HepG2 (cell line): ENCODE data around the gene A2ML1. TPM values are rescaled to one million over a fixed set of nuclear protein-coding genes. Genes with fewer than 3 reads are reported as not detected.
"Not testable (repeated sequence)": the region's sequence is repeated elsewhere in the genome, so short reads cannot be mapped to it uniquely, and the experiment has no call there.

Source experiments
- ATAC-seq: fragments of 200-7000 bp; cut with Tn5 transposase; 3 replicates; pipeline ENCODE4 v1.9.1; 2020; ENCODE audit warnings: mild to moderate bottlenecking, moderate library complexity
- BruUV-seq: library from RNA; stranded (reverse); fragments of 400-500 nt; replicated peaks from 2 replicates; lab custom pipeline; 2021; lab: Mats Ljungman, UMichigan
- CTCF ChIA-PET: fragments of 300-600 bp; formaldehyde crosslinking; extraction: SDS; loops from one replicate; lab custom pipeline; 2021; ENCODE audit warnings: low total read pairs, inconsistent platforms, low intra/inter-chr PET ratio; lab: Yijun Ruan, JAX
- POLR2A ChIA-PET: fragments of 350-600 bp; sonication (Branson Sonifier 250); formaldehyde crosslinking; loops from one replicate; lab custom pipeline; 2020; ENCODE audit warnings: antibody characterized with exemption, inconsistent platforms; lab: Yijun Ruan, JAX
- DNase-seq: peaks from one replicate; pipeline ENCODE4 v3.0.0-alpha.2; 2015; ENCODE audit warnings: low spot score
- FAIRE-seq: peaks from 3 replicates; lab custom pipeline; 2011; peaks lifted over from hg19 to GRCh38; lab: Jason Lieb, UNC
- H2AFZ ChIP-seq: one replicate; pipeline ENCODE4 v1.6.1; 2011; ENCODE audit warnings: low read length, inconsistent platforms
- H3K27ac ChIP-seq: fragments of 300-600 bp; 3 replicates; pipeline ENCODE4 v1.8.0; 2011; ENCODE audit warnings: mixed run types, mild to moderate bottlenecking, mixed read lengths, low read length, inconsistent platforms; ENCODE audit not compliant: insufficient read depth; ENCODE audit errors: extremely low read length
- H3K27me3 ChIP-seq, 2 experiments: fragments of 200-600 bp in 1 of 2; 2 replicates in 1 of 2; 3 replicates in 1 of 2; pipeline versions ENCODE4 v1.6.0 to v1.8.0; 2011; ENCODE audit warnings: low read length in 2 of 2, mild to moderate bottlenecking in 2 of 2, moderate library complexity in 2 of 2, inconsistent platforms in 1 of 2; ENCODE audit not compliant: insufficient read depth in 2 of 2, control insufficient read depth in 1 of 2
- H3K36me3 ChIP-seq, 2 experiments: fragments of 200-600 bp in 1 of 2; replicated peaks in 1 of 2; 2 replicates in 1 of 2; 3 replicates in 1 of 2; pipeline versions ENCODE4 v1.5.1 to v1.8.0; 2011; ENCODE audit warnings: low read length in 2 of 2, inconsistent platforms in 1 of 2; ENCODE audit not compliant: insufficient read depth in 2 of 2, control insufficient read depth in 1 of 2
- H3K4me1 ChIP-seq: 2 replicates; pipeline ENCODE4 v1.5.1; 2012; ENCODE audit warnings: low read length, inconsistent platforms; ENCODE audit not compliant: insufficient read depth
- H3K4me2 ChIP-seq: 2 replicates; pipeline ENCODE4 v1.6.0; 2011; ENCODE audit warnings: low read depth, low read length, inconsistent platforms
- H3K4me3 ChIP-seq, 3 experiments: fragments of 200-600 bp in 1 of 3; sonication (generic), shearing (Covaris generic) in 1 of 3; replicated peaks in 1 of 3; 2 replicates each; pipeline ENCODE4 v1.5.1; 2011 to 2016; ENCODE audit warnings: low read length in 3 of 3, inconsistent platforms in 2 of 3, low read depth in 2 of 3, mild to moderate bottlenecking in 2 of 3, control low read depth in 1 of 3, mixed read lengths in 1 of 3; ENCODE audit not compliant: insufficient read depth in 1 of 3
- H3K79me2 ChIP-seq: one replicate; pipeline ENCODE4 v1.6.1; 2011; ENCODE audit warnings: low read length, inconsistent platforms; ENCODE audit not compliant: insufficient read depth
- H3K9ac ChIP-seq: 2 replicates; pipeline ENCODE4 v1.6.0; 2011; ENCODE audit warnings: mild to moderate bottlenecking, low read depth, low read length, inconsistent platforms; ENCODE audit not compliant: insufficient read depth
- H3K9me3 ChIP-seq: 2 replicates; pipeline ENCODE4 v1.5.1; 2012; ENCODE audit warnings: mild to moderate bottlenecking, low read length
- H4K20me1 ChIP-seq: 2 replicates; pipeline ENCODE4 v1.6.0; 2011; ENCODE audit warnings: inconsistent platforms, mild to moderate bottlenecking, low read length, moderate library complexity; ENCODE audit not compliant: insufficient read depth
- GTF3A ChIP-seq: sonication (generic); formaldehyde crosslinking; conservative IDR thresholded peaks from 2 replicates; pipeline ENCODE4 v1.4.0; 2020; ENCODE audit warnings: mild to moderate bottlenecking, missing genetic modification reagents
- MIER3 ChIP-seq: IDR thresholded peaks from 2 replicates; pipeline ENCODE4 v1.6.1; 2016; ENCODE audit warnings: missing compliant biosample characterization, borderline replicate concordance
- ZFP90 ChIP-seq: sonication (generic); formaldehyde crosslinking; IDR thresholded peaks from 2 replicates; pipeline ENCODE4 v1.8.0; 2022; ENCODE audit warnings: missing genetic modification reagents, mild to moderate bottlenecking, inconsistent platforms, borderline replicate concordance
- ZNF354B ChIP-seq: sonication (generic); formaldehyde crosslinking; IDR thresholded peaks from 2 replicates; pipeline ENCODE4 v1.8.0; 2022; ENCODE audit warnings: mild to moderate bottlenecking, missing genetic modification reagents
- ZNF460 ChIP-seq: sonication (generic); formaldehyde crosslinking; IDR thresholded peaks from 2 replicates; pipeline ENCODE4 v1.5.1; 2020; ENCODE audit warnings: missing genetic modification reagents, mild to moderate bottlenecking, borderline replicate concordance
- WGBS: methylation state at CpG from one replicate; pipeline ENCODE4 v1.1.6; 2017; ENCODE audit warnings: low lambda C conversion rate; 5-methylcytosine and 5-hydroxymethylcytosine counted together
- in situ Hi-C: cut with HindIII; loops from 2 replicates; pipeline ENCODE4 v1.10.0; 2017; ENCODE audit warnings: low pct_unique_long_range_greater_than_20kb; ENCODE audit not compliant: extremely low pct_ligation_motif_present
- intact Hi-C: fragments of 100-400 bp; cut with micrococcal nuclease; formaldehyde crosslinking; loops from one replicate; pipeline ENCODE4 v1.10.0; 2022; ENCODE audit not compliant: unreplicated experiment
- polyA plus RNA-seq, 8 experiments: library from polyadenylated mRNA; depleted of rRNA in 3 of 8; stranded (reverse) in 7 of 8; unstranded in 1 of 8; fragments of >200 nt; fragmentation: Illumina TruSeq in 4 of 8; extraction: Trizol in 4 of 8; gene quantifications; 2 replicates each; pipeline versions ENCODE4 v1.2.1 to v1.2.3, GENCODE V29; 2011 to 2016; ENCODE audit warnings: low read depth in 4 of 8, missing spikeins in 1 of 8, mixed read lengths in 1 of 8; ENCODE audit not compliant: insufficient read depth in 1 of 8
- total RNA-seq, 5 experiments: library from RNA; depleted of rRNA; stranded (reverse); fragments of >200 nt; fragmentation: Illumina TruSeq; extraction: Trizol; gene quantifications; 2 replicates each; pipeline ENCODE4 v1.2.3, GENCODE V29; 2016; ENCODE audit warnings: low read depth in 1 of 5
- TF ChIP-seq, protein P1 (sequence below): sonication (generic); formaldehyde crosslinking; IDR thresholded peaks from 2 replicates; pipeline ENCODE4 v1.9.0; 2021; ENCODE audit warnings: missing genetic modification reagents, mild to moderate bottlenecking, borderline replicate concordance

A2ML1 gene
- total and polyA plus RNA-seq, 2 of the 13 experiments (the other 11 are each of a cell fraction or from before 2014, with no cell fraction given): not detected

DNA sequence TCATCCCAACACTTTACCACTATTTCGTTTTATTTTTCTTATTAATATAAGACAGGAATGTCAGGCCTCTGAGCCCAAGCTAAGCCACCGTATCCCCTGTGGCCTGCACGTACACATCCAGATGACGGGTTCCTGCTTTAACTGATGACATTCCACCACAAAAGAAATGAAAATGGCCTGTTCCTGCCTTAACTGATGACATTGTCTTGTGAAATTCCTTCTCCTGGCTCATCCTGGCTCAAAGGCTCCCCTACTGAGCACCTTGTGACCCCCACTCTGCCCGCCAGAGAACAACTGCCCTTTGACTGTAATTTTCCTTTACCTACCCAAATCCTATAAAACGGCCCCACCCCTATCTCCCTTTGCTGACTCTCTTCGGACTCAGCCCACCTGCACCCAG, 12.3 kb upstream of the A2ML1 start:
- DNase-seq, H3K27ac ChIP-seq, POLR2A ChIA-PET, BruUV-seq, intact Hi-C loops, H3K4me1 ChIP-seq, H4K20me1 ChIP-seq, H3K9me3 ChIP-seq, H3K27me3 ChIP-seq, H3K36me3 ChIP-seq, CTCF ChIA-PET, ATAC-seq, H3K9ac ChIP-seq, H3K79me2 ChIP-seq, in situ Hi-C loops, H2AFZ ChIP-seq, H3K4me3 ChIP-seq, FAIRE-seq, H3K4me2 ChIP-seq: not testable (repeated sequence)
- WGBS: 28% methylated on average over 7 of the region's 7 CpGs

DNA sequence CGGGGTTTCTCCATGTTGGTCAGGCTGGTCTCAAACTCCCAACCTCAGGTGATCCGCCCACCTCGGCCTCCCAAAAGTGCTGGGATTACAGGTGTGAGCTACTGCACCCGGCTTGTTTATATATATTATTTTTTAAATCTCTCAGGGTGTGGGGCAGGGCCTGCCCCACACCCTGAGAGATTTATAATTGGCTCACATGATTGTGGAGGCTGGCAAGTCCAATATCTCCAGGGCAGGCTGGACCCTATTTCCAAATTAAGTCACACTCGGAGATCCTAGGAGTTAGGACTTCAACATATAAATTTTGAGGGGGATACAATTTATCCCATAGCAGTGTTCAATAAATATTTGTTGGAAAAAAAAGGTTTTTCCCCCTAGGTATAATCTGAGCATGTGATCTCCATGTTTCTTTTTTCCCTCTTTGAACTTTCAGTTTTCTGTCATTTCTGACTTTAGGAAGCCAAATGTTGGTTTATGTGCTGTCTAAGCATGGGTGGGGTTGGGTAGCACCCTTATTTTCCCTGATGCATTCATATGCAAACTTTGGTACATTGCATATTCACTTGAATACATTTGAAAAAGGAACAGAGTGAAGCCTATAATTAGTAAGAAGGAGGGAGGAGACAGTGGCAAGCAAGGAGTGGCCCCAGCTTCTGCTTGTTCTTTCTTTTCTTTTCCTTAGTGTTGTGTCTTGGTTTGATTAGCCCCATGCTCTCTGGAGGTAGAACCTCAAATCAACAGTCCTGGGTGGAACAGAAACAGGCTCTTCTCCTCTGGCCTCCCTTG, 8.7 kb upstream of the A2ML1 start:
- Histone ChIP-seq H3K4me1 (no peaks in the 10 kb centered on the region), H3K27ac (no peak overlapping the region), H3K9ac (no peak overlapping the region), H2AFZ (no peak overlapping the region), H3K9me3 (no peaks in the 10 kb centered on the region), H3K4me3 (no peak overlapping the region), H3K79me2 (no peaks in the 10 kb centered on the region), H3K27me3 (peaks cover 0 to 1% of the 10 kb centered on the region in 2 experiments; a peak in 2 of 5 replicates), H4K20me1 (no peaks in the 10 kb centered on the region), H3K4me2 (no peak overlapping the region), H3K36me3 (no peaks in the 10 kb centered on the region)
- TF ChIP-seq, protein P1, sequence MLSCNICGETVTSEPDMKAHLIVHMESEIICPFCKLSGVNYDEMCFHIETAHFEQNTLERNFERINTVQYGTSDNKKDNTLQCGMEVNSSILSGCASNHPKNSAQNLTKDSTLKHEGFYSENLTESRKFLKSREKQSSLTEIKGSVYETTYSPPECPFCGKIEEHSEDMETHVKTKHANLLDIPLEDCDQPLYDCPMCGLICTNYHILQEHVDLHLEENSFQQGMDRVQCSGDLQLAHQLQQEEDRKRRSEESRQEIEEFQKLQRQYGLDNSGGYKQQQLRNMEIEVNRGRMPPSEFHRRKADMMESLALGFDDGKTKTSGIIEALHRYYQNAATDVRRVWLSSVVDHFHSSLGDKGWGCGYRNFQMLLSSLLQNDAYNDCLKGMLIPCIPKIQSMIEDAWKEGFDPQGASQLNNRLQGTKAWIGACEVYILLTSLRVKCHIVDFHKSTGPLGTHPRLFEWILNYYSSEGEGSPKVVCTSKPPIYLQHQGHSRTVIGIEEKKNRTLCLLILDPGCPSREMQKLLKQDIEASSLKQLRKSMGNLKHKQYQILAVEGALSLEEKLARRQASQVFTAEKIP (CRISPR knock-in tag): no peak
- TF ChIP-seq ZNF460 (CRISPR knock-in tag) (no peak), ZFP90 (no peak), GTF3A (no peak), ZNF354B (no peak), MIER3 (CRISPR knock-in tag) (no peak)
- CTCF ChIA-PET: no interaction called here
- no peak for ATAC-seq
- FAIRE-seq: no peak
- intact Hi-C loops (no loop called here), in situ Hi-C loops (no loop called here)
- POLR2A ChIA-PET: no interaction called here
- DNase-seq: no peak
- BruUV-seq: no TSS peak
- 4% methylated on average over 5 of the region's 5 CpGs for WGBS
